Activated T-cell treated with anti-CD3 and anti-CD28 coated beads for 24 hours (primary cell): ENCODE data around the gene PTPRN2.
"Not testable (repeated sequence)": the region's sequence is repeated elsewhere in the genome, so short reads cannot be mapped to it uniquely, and the experiment has no call there.

Experiments
- DNase-seq: peaks from one replicate; pipeline ENCODE4 v3.0.0-alpha.2; 2020; ENCODE audit warnings: low read depth

PTPRN2 gene

DNA sequence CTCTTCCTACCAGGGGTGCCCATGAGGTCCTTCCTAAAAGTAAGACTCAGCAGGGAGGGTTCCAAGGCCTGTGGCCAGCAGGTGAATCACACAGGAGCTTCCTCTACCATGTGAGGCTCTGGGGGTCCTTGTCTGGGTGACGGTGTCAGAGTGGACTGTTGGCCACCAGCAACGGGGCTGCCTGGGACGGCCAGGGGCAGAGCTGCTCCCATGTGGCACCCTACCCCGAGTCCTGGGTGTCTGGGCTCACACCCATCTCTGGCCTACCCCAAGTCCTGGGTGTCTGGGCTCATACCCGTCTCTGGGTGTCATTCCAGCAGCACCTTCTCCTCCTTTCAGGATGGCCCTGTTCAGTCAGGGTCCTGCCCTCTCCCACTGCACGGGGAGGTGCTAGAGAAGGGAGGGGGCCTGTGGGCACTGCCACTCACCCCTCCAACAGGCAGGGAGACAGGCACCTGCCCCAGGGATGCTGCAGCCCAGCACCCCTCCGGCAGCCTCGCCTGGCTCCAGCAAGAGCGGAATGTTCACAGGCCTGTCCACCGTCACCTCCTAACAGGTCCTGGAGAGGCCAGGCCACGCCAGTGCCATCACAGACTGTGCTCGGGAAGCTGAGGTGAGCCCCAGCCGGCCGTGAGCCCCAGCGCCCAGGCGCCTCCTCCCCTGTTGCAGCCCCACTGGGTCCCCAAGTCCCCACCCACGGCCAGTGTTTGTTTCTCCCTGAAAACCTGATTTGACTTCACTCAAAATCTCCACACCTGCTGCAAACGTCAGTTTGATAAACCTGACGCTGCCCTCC is 143.7 kb downstream of the PTPRN2 start:
- no peak for DNase-seq

GRCh38 chr7:158443014-158443687 is 144.5 kb downstream of the PTPRN2 start:
- DNase-seq: no peak

- DNase-seq: no peak
Measured at GRCh38 chr7:158442260-158442659, 145.4 kb downstream of the PTPRN2 start.

GRCh38 chr7:158439035-158439434 is 148.6 kb downstream of the PTPRN2 start:
- DNase-seq: no peak

- DNase-seq: no peak
Measured at GRCh38 chr7:158432369-158433341, 155.0 kb downstream of the PTPRN2 start.

GRCh38 chr7:158431941-158432347 is 155.7 kb downstream of the PTPRN2 start:
- DNase-seq: no peak

DNA sequence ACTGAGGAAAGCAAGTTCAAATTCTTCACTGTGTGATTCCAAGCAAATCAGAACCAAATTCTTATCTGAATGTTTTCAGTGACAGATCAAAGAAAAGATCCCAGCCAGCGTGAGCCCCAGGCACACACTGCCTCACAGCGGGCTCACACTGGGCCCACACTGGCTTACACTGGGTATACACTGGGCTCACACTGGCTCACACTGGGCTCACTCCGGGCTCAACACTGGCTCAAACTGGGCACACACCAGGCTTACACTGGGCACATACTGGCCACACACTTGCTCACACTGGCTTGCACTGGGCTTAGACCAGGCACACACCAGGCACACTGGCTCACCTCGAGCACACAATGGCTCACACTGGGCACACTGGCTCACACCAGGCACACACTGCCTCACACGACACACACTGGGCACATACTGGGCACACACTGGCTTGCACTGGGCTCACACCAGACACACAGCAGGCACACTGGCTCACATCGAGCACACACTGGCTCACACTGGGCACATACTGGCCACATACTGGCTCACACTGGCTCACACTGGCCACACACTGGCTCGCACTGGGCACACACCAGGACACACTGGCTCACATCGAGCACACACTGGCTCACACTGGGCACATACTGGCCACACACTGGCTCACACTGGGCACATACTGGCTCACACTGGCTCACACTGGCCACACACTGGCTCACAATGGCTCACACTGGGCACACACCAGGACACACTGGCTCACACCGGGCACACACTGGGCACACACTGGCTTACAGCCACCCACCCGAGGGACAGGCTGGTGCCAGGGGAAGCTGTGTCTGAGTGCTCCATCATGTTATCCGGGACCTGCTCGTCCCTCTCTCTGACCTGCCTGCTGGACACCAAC is 156.3 kb downstream of the PTPRN2 start:
- DNase-seq: no peak

DNA sequence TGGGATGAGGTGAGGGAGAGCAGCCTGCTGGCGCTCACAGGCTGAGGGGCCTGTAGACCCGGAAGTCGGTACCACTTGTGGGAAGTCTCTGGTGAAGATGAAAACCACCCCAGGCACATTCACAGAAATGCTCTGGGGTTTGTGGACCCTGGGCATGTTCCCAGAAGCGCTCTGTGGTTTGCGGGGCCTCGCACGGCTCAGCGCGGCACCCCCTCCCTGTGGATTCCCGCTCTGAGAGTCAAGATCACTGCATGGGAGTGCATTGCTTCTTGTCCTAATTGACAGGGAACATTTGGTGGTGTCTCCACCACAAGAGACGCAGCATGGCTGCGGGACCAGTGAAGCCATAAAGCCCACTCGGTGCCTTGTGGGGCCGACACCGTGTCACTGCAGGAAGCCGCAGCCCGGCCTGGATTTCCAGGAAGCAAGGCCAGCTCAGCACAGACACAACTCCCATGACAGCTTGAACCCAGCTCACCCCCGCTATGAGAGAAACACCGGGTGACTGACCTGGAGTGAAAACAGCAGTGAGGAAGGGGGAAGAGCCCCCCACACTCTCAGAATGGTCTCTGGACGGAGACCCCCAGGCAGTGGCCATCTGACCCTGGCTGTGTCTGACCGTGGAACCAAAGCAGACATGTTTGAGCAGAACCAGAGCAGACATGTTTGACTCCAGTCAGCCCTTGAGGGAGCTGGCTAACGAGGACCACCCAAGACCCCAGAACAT is 157.2 kb downstream of the PTPRN2 start:
- no peak for DNase-seq

DNA sequence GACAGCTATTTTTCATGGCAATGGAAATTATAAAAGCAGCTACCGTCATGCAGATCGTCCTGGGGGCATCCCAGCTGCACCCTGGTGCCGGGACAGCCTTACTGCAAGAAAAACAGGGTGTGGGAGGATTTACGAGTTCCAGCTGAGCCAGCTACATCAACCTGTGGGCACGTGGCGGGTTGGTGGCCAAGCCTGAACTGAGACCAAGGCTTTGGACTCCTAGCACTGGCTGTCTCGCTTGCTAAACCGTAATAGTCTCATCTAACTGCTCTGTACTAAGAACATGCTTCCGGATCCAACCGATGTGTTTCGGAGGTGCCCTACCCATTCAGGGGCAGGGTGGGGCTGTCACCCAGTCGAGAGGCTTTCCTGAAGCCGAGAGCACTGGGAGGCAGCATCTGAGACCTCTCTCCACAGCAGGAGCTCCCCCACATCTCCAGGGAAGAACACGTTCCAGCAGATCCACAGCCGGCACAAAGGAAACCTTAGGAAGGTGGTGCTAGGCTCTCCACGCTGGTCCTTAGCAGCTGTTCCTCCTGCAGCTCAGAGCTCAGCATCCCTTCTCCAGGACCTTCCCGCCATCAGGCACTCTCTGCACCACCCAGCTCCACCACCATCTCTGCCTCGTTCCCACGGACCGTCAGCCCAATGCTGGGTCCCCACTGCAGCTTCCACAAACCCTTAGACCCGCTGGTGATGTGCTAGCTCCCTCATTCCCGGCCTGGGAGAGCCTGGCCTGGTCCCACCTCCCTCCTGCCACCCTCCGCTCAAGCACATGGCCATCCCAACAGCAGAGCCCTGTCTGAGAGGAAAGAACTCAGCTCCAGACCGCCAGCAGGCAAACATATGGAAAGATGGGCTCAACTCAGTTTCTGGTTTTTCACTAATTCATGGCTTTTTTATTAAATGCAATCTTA is 158.5 kb downstream of the PTPRN2 start:
- DNase-seq: no peak

DNA sequence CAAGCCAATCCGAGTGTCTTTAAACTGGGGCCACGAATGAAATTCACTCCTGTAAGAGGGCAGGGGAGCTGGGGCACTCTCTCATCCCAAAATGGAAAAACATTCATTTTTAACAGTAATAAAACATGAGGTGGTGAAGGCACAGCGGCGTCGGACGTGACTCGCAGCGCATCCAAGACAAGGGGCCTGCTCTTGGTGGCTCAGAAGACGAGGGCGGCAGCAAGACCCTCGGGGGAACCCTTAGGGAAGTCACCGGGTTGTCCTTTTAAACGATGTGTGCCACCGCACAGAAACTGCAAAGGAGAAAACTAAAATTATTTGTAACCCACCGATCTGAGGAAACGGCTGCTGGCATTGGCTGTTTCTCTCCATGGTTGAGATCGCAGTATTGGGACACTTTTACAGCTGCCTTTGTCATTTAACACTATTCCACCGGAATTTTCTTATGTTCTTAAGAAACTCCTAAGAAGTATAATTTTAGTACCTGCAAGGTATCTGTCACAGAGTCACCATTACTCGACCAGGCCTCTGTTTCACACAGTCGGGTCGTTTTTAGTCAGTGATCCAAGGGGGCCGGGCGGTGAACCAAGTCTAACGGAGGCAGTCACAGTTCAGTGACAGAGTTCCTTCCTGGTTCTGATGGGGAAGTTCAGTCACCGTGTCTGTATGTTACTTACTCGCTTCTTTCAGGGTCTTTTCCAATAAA is 159.3 kb downstream of the PTPRN2 start:
- no peak for DNase-seq

DNA sequence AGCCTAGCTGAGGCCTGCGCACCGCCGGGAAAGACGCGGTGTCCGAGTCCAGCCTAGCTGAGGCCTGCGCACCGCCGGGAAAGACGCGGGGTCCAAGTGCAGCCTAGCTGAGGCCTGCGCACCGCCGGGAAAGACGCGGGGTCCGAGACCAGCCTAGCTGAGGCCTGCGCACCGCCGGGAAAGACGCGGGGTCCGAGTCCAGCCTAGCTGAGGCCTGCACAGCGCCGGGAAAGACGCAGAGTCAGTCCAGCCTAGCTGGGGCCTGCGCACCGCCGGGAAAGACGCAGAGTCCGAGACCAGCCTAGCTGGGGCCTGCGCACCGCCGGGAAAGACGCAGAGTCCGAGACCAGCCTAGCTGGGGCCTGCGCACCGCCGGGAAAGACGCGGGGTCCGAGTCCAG is 161.9 kb downstream of the PTPRN2 start:
- not testable (repeated sequence) for DNase-seq

DNA sequence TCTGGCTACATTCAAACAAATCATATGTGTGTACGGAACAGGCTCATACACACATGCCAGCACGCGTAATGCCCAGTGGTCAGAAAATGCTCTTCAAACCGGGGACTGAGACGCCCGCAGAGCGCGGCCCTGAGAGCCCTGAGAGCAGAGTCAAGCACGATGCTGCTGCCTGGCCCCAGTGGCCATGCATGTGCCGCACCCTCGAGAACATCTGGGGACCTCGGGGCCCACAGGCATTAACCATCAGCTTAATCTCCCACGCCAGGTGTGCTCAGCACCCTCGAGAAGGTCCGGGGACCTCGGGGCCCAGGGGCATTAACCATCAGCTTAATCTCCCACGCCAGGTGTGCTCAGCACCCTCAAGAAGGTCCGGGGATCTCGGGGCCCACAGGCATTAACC is 163.1 kb downstream of the PTPRN2 start:
- no peak for DNase-seq

GRCh38 chr7:158424011-158424410 is 163.6 kb downstream of the PTPRN2 start:
- no peak for DNase-seq

- DNase-seq: no peak
Measured at GRCh38 chr7:158422887-158423560, 164.6 kb downstream of the PTPRN2 start.

DNA sequence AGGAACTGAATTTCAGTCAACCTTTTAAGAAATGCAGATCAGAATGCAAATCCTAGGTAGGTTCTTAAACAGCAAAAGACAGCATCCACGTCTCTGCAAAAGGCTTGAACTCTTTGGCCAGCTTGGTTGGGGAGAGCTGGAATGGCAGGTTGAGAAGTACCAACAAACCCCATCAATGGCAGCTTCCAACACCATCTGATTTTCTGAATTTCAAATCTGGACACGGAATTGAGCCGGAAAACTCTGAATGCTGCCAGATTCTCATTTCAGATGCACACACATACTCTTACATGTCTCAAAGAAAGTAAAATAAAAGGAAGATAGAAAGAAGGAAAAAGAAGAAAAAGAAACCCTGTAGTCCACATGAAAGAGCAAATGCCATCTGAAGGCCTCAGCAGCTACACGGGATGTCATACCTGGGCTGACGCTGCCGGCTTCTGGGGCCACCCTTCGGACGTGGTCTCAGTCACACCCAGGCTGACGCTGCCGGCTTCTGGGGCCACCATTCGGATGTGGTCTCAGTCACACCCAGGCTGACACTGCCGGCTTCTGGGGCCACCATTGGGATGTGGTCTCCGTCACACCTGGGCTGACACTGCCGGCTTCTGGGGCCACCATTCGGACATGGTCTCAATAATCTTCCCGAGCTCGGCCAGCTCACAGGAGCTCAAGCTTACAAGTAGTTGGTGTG is 165.3 kb downstream of the PTPRN2 start:
- no peak for DNase-seq

DNA sequence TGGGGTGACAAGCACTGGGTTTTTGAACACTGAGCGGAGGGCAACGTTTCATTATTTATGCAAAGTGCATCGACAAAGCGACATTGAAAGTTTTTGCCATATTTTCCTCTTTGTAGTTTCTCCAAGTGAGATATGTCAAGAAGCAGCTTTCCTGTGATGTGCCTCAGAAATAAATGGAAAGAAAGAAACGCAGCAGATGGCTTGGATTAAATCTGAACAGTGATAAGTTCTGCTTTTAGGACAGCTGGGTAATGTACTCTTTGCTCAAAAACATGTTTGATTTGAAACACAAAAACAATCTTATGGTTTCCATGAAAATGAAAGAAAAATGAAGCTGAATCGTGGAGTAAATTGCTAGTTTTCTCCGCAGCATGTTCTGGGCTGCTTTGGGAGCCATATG is 166.3 kb downstream of the PTPRN2 start:
- no peak for DNase-seq

DNA sequence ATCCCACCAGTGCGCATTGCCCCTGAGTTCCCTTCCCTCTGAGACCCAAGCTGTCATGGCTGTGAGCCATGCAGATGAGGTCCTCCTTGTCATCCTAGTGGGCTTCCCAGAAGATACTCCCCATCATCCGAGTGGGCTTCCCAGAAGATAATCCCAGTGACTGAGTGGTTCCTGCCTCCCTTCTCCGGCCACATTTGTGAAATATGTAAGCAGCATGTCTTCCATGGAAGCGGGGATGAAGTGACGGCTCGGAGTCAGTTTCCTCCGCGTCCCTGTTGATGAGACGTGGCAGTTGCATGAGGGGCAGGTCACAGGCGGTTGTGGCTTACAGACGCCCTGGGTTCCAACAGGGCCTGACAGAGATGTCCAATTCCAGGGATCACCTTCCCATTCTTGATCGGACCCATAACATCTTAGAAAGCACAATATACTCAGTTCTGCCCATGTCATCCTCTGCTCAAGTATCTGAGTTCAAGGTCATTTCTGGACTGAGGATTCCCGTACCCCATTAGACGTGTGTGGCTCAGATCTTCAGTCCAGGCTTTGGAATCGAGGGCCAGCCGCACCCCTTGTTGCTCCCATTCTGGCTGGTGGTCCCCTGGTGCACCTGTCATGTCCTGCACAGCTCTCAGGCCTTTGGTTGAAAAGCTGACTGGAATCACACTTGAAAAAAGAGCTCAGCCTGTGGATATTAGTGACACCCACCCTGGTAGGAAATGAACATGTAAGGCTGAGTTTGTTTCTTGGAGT is 166.9 kb downstream of the PTPRN2 start:
- no peak for DNase-seq
